PFSK-1 (cell line): ENCODE results near the gene RALGPS1.

Source experiments
- FOXP2 ChIP-seq: optimal IDR thresholded peaks from 2 replicates; pipeline ENCODE3; 2011; ENCODE audit warnings: borderline replicate concordance, control low read depth, inconsistent platforms; ENCODE audit not compliant: insufficient read depth; ENCODE audit errors: extremely low read length, extremely low read depth
- POLR2AphosphoS5 ChIP-seq: IDR thresholded peaks from 2 replicates; pipeline ENCODE4 v1.6.1; 2012; ENCODE audit warnings: low read depth, mild to moderate bottlenecking, control low read depth, low read length, moderate library complexity
- REST ChIP-seq, 2 experiments: IDR thresholded peaks; 2 replicates each; pipeline versions ENCODE4 v1.6.1 to v1.8.0; 2011 to 2012; ENCODE audit warnings: low read depth in 2 of 2, low read length in 2 of 2, control low read depth in 1 of 2, inconsistent platforms in 1 of 2, mild to moderate bottlenecking in 1 of 2, moderate library complexity in 1 of 2; ENCODE audit not compliant: insufficient read depth in 1 of 2
- SIN3A ChIP-seq: IDR thresholded peaks from 2 replicates; pipeline ENCODE4 v1.6.1; 2012; ENCODE audit warnings: mild to moderate bottlenecking, low read length, moderate library complexity, borderline replicate concordance; ENCODE audit not compliant: insufficient read depth
- TAF1 ChIP-seq: IDR thresholded peaks from 2 replicates; pipeline ENCODE4 v1.6.1; 2012; ENCODE audit warnings: low read length, control low read depth, borderline replicate concordance; ENCODE audit not compliant: insufficient read depth

GRCh38 chr9:127136081-127136879, 221.7 kb downstream of the RALGPS1 start:
- TF ChIP-seq POLR2AphosphoS5 = no peak
- no peak for TF ChIP-seq TAF1
- TF ChIP-seq REST (IDR thresholded peaks at IDR 0.05; ENCODE audit: insufficient read depth in 1 of 2, low read depth in 2 of 2, low read length in 2 of 2) = no peak
- no peak for TF ChIP-seq SIN3A
- no peak for TF ChIP-seq FOXP2
